Urinary bladder (tissue), 4 donors: ENCODE measurements around the gene DVL1. TPM values are rescaled to one million over a fixed set of nuclear protein-coding genes. Genes with fewer than 3 reads are reported as not detected.

Experiments used
- DNase-seq: peaks from one replicate; pipeline ENCODE4 v3.0.0-alpha.2; 2015; ENCODE audit errors: extremely low spot score
- H3K27ac ChIP-seq: one replicate; pipeline ENCODE4 v1.5.1; 2013; ENCODE audit warnings: low read depth, mild to moderate bottlenecking, moderate library complexity
- H3K36me3 ChIP-seq: one replicate; pipeline ENCODE4 v1.6.1; 2013; ENCODE audit warnings: mild to moderate bottlenecking, moderate library complexity; ENCODE audit not compliant: insufficient read depth
- H3K4me1 ChIP-seq: one replicate; pipeline ENCODE4 v1.6.1; 2013; ENCODE audit warnings: mild to moderate bottlenecking, moderate library complexity; ENCODE audit not compliant: insufficient read depth
- H3K4me3 ChIP-seq: one replicate; pipeline ENCODE4 v1.5.1; 2013; ENCODE audit warnings: low read depth, low read length
- WGBS: extraction: QIAGEN DNeasy Blood & Tissue Kit; methylation state at CpG from one replicate; pipeline ENCODE4 v1.1.7; 2013; 5-methylcytosine and 5-hydroxymethylcytosine counted together
- polyA plus RNA-seq: library from polyadenylated mRNA; stranded (reverse); fragments of 200-250 nt; gene quantifications from one replicate; pipeline ENCODE4 v1.2.3, GENCODE V29; 2013
- total RNA-seq: library from RNA; depleted of rRNA; stranded (reverse); fragments of >200 nt; gene quantifications from one replicate; pipeline ENCODE4 v1.2.3, GENCODE V29; 2014
- donor health status: healthy with polysubstance abuse.
- donor health status: healthy.

DVL1 gene
- total and polyA plus RNA-seq, 2 donors: 26.4 to 69.0 TPM

DNA sequence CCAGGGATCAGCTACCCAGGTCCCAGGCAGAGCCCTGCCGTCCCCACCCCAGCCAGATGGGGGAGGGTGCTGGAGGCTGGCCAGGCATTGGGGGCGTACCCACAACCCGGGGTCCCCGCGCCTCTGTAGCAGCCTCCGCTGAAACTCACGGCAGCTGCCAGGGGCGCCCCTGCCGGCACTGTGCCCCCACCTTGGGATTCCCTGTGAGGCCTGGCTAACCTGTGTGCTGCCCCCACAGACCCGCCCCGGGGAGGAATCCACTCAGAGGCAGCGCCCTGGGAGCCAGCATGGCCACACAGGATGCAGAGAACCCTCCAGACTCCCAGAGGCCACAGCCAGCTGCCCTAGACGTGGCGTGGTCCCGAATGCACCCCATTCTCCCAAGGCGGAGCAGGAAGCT lies 3.8 kb downstream of the DVL1 start:
- peaks cover 2% of the 10 kb centered on the region for H3K4me1 ChIP-seq
- WGBS: 76% methylated on average over 16 of the region's 16 CpGs
- H3K27ac ChIP-seq: no peak overlapping the region
- H3K4me3 ChIP-seq: no peak overlapping the region
- no peaks in the 10 kb centered on the region for H3K36me3 ChIP-seq
- DNase-seq: no peak

DNA sequence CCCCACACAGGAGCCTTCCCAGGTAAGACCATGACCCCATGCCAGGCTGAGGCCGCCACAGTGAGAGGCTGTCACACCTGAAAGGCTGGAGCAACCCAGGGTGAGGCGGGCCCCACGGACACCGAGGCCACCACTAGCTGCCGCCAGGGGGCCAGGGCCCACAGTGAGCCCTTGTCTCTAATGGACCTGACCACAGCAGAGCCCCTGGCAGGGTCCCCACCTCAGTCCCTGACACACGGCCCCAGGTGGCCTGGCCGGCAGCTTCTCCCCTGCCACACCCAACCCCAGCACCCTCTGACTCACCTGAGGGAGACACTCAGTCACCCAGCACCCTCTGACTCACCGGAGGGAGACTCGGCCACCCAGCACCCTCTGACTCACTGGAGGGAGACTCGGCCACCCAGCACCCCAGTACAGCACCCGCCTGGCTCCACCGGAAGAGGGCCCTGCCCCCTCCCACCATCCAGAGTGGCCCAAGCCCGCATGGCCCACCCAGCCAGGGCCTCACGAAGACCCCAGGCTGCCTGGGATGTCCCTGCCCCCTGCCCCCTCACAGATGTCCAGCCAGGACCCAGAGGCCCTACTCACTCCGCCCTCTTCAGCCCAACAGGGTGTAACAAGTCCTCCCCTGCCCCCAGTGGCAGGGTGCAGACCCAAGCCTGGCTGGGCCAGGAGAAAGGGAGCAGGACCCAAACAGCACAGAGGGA lies 4.4 kb downstream of the DVL1 start:
- WGBS: 70% methylated on average over 15 of the region's 15 CpGs
- H3K4me1 ChIP-seq: peaks cover 2% of the 10 kb centered on the region
- no peaks in the 10 kb centered on the region for H3K36me3 ChIP-seq
- no peak overlapping the region for H3K27ac ChIP-seq
- H3K4me3 ChIP-seq: no peak overlapping the region
- DNase-seq: no peak

GRCh38 chr1:1343811-1344421 lies 5.3 kb downstream of the DVL1 start:
- no peak for DNase-seq
- Histone ChIP-seq H3K4me1 (peaks cover 2% of the 10 kb centered on the region), H3K4me3 (no peak overlapping the region), H3K27ac (no peak overlapping the region), H3K36me3 (peaks cover 2% of the 10 kb centered on the region)
- WGBS: 89% methylated on average over 24 of the region's 24 CpGs

DNA sequence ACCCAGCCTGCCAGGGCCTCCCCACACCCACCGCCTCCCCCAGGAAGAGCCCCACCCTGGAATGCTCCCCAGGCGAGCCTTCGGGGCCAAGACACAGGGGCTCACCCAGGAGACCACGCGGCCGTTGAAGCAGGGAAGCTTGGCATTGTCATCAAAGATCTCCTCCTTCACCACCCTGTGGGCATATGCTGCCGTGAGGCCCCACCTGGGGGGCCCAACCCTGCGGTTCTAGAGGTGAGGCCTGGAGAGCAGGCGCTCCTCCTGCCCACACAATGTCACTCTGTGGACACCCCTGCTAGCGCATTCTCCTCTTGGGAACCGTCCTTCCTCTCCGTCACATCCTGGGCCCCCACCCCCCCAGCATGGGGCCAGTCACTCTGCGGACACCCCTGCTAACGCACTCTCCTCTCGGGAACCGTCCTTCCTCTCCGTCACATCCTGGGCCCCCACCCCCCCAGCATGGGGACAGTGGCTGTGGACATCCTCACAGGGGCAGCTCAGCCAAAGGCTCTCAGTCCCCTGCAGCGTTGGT lies 6.6 kb downstream of the DVL1 start:
- H3K4me1 ChIP-seq: peaks cover 2% of the 10 kb centered on the region
- H3K27ac ChIP-seq: no peak overlapping the region
- DNase-seq: no peak
- 81% methylated on average over 18 of the region's 18 CpGs for WGBS
- H3K36me3 ChIP-seq: peaks cover 2% of the 10 kb centered on the region
- H3K4me3 ChIP-seq: no peak overlapping the region

DNA sequence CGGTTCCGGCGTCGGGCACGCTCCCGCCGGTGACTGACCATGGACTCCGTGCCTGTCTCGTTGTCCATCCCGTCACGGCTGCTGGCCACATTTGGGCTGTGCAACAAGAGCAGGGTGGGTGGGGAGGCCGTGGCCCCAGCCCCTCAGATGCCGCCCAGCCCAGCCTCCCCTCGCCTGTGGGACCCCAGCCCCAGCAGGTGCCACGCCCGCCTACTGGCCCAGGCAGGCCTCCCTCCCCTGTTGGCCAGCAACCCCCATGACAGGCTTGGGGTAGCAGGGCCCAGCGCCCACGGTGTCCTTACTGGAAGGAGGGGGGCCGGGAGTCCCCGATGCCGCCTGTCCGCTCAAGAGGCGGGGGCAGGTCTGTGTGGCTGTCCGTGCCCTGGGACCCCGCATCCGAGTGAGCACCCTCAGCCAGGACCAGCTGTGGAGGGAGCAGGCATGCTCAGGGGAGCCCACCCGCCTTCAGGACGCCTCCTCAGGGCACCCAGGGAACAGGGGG lies 7.1 kb downstream of the DVL1 start:
- DNase-seq: no peak
- peaks cover 2% of the 10 kb centered on the region for H3K4me1 ChIP-seq
- no peak overlapping the region for H3K4me3 ChIP-seq
- peaks cover 2% of the 10 kb centered on the region for H3K36me3 ChIP-seq
- WGBS: 92% methylated on average over 28 of the region's 28 CpGs
- no peak overlapping the region for H3K27ac ChIP-seq

GRCh38 chr1:1341549-1342021 lies 7.6 kb downstream of the DVL1 start:
- Histone ChIP-seq H3K4me3 (no peak overlapping the region), H3K27ac (no peak overlapping the region), H3K36me3 (peaks cover 2% of the 10 kb centered on the region), H3K4me1 (peaks cover 2% of the 10 kb centered on the region)
- no peak for DNase-seq
- 92% methylated on average over 17 of the region's 17 CpGs for WGBS

GRCh38 chr1:1340791-1341548 lies 8.2 kb downstream of the DVL1 start:
- Histone ChIP-seq H3K4me3 (no peak overlapping the region), H3K4me1 (peaks cover 2% of the 10 kb centered on the region), H3K27ac (no peak overlapping the region), H3K36me3 (peaks cover 2% of the 10 kb centered on the region)
- 93% methylated on average over 36 of the region's 36 CpGs for WGBS
- no peak for DNase-seq

DNA sequence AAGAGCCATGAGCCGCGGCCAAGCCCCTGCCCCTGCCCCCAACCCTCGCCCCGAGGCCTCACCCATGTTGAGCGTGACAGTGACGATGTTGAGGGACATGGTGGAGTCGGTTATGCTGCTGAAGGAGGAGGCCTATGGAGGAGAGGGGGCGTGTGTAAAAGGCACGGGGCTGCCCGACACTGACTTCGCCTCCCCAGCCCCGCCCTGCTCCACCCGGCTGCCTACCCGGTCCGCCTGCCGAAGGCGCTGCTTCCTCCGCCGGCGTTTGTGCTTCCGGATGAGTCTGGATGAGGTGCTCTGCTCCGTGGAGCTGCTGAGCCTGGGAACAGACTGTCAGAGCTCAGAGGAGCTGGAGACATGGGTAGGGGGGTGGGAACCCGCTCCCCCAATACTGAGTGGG lies 9.0 kb downstream of the DVL1 start:
- Histone ChIP-seq H3K4me1 (peaks cover under 1% of the 10 kb centered on the region), H3K27ac (no peak overlapping the region), H3K4me3 (no peak overlapping the region), H3K36me3 (peaks cover 2% of the 10 kb centered on the region)
- DNase-seq: no peak
- WGBS: 91% methylated on average over 23 of the region's 23 CpGs

- 93% methylated on average over 36 of the region's 36 CpGs for WGBS
- Histone ChIP-seq H3K4me3 (no peak overlapping the region), H3K27ac (no peak overlapping the region), H3K36me3 (peaks cover 2% of the 10 kb centered on the region), H3K4me1 (no peaks in the 10 kb centered on the region)
- no peak for DNase-seq
Measured at GRCh38 chr1:1338278-1338677, 10.9 kb downstream of the DVL1 start.

- Histone ChIP-seq H3K36me3 (peaks cover 2% of the 10 kb centered on the region), H3K4me3 (no peak overlapping the region), H3K4me1 (no peaks in the 10 kb centered on the region), H3K27ac (no peak overlapping the region)
- no peak for DNase-seq
- WGBS: 81% methylated on average over 18 of the region's 18 CpGs
Measured at GRCh38 chr1:1337793-1338147, 11.4 kb downstream of the DVL1 start.

DNA sequence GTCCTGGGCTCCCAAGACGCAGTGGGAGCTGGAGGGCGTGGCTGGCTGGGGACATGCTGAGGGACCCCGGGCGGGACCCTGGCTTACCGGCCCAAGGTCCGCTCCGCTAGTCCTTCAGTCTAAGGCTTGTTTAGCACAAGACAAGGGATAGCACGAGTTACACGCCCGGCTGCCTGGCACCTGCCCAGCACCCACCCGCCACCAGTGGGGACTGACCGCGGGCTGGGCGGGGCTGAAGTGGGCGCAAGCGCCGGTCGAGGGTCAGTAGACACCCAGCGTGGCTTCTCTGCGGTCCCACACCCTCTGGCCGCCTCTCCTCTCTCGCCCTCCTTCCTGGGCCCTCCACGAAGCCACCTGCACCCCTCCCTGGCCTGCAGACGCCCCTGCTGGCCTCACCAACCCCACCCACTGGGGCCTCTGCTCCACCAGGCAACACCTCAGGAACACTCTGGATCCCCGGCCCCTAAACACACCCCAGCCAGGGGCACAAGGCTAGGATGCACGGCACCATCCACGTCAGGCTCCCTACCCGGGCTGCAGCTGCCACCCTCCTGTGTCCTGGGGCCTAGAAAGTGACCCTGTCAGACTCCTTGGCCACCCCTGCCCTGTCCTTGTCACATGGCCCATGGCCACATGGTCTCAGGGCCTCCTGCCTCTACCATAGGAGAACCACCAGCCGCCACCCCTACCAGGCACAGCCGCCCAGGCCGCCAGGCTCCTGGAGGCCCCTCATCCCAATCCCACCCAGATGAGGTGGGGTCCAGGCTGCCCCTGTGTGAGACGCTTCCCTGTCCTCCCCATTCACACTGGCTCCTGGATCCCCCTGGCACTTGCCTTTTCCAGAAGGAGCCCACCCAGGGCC lies 12.1 kb downstream of the DVL1 start:
- DNase-seq: no peak
- Histone ChIP-seq H3K36me3 (peaks cover 2% of the 10 kb centered on the region), H3K4me1 (no peaks in the 10 kb centered on the region), H3K27ac (no peak overlapping the region), H3K4me3 (no peak overlapping the region)
- 95% methylated on average over 32 of the region's 32 CpGs for whole genome bisulfite sequencing

DNA sequence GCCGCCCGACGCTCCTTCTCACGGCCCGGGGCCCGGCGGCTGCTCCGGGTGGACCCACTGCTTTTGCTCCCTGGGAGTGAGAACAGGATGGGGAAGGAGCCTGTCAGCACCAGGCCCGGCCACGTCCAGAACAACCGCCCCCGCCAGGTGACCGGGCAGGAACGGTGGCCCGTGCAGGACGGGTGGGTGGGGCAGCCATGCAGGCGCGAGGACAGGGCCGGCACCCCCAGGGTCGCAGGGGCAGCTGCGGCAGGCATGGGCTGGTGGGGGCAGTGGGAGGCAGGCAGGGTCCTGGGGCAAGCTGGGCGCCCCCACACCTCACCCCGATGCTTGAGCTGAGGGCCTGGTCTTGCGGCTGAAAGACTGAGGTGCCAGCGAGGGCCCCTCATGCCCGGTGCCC lies 12.8 kb downstream of the DVL1 start:
- 91% methylated on average over 26 of the region's 26 CpGs for WGBS
- H3K4me3 ChIP-seq: no peak overlapping the region
- H3K4me1 ChIP-seq: no peaks in the 10 kb centered on the region
- no peak overlapping the region for H3K27ac ChIP-seq
- DNase-seq: no peak
- peaks cover 2% of the 10 kb centered on the region for H3K36me3 ChIP-seq

- Histone ChIP-seq H3K36me3 (peaks cover 2% of the 10 kb centered on the region), H3K4me3 (no peak overlapping the region), H3K27ac (no peak overlapping the region), H3K4me1 (no peaks in the 10 kb centered on the region)
- no peak for DNase-seq
- WGBS: 86% methylated on average over 21 of the region's 21 CpGs
Measured at GRCh38 chr1:1335792-1336248, 13.4 kb downstream of the DVL1 start.
